NCI-H2227 treated with DMSO at 0.1 percent for 48 hours (cell line): Measurements from ENCODE around the gene CEP55.
"Not testable (repeated sequence)": the region's sequence is repeated elsewhere in the genome, so short reads cannot be mapped to it uniquely, and the experiment has no call there.

ENCODE experiments used
- DNase-seq: peaks from one replicate; lab custom pipeline; 2025; lab: John Stamatoyannopoulos, UW

CEP55 gene

GRCh38 chr10:93496322-93497041 is at the start of gene CEP55:
Gene CEP55, plus strand, starts transcription at chr10:93496612. Its CDS starts 3,440 bp downstream, at chr10:93500052.
- DNase-seq = peak; percentile 82

GRCh38 chr10:93447019-93447418 is 49.4 kb upstream of the CEP55 start:
- no peak for DNase-seq

- DNase-seq = no peak
These were observed 48.4 kb upstream of the CEP55 start for GRCh38 chr10:93447970-93448369.

GRCh38 chr10:93451244-93451947 is 45.0 kb upstream of the CEP55 start:
- no peak for DNase-seq

GRCh38 chr10:93452143-93452542 is 44.3 kb upstream of the CEP55 start:
- no peak for DNase-seq

GRCh38 chr10:93454146-93454545 is 42.3 kb upstream of the CEP55 start:
- DNase-seq = no peak

GRCh38 chr10:93454736-93455135 is 41.7 kb upstream of the CEP55 start:
- no peak for DNase-seq

GRCh38 chr10:93456480-93456879 is 39.9 kb upstream of the CEP55 start:
- DNase-seq = no peak

GRCh38 chr10:93457511-93457910 is 38.9 kb upstream of the CEP55 start:
- DNase-seq = no peak

GRCh38 chr10:93458821-93459257 is 37.6 kb upstream of the CEP55 start:
- DNase-seq = no peak

GRCh38 chr10:93459466-93459865 is 36.9 kb upstream of the CEP55 start:
- DNase-seq = no peak

- DNase-seq = no peak
These were observed 35.2 kb upstream of the CEP55 start for GRCh38 chr10:93461109-93461806.

- DNase-seq = no peak
These were observed 34.6 kb upstream of the CEP55 start for GRCh38 chr10:93461807-93462178.

GRCh38 chr10:93462371-93462770 is 34.0 kb upstream of the CEP55 start:
- no peak for DNase-seq

- DNase-seq = no peak
These were observed 33.5 kb upstream of the CEP55 start for GRCh38 chr10:93462881-93463280.

GRCh38 chr10:93463723-93464476 is 32.5 kb upstream of the CEP55 start:
- no peak for DNase-seq

- DNase-seq = no peak
These were observed 31.5 kb upstream of the CEP55 start for GRCh38 chr10:93464776-93465388.

GRCh38 chr10:93465806-93466675 is 30.4 kb upstream of the CEP55 start:
- DNase-seq = no peak

GRCh38 chr10:93467635-93468034 is 28.8 kb upstream of the CEP55 start:
- not testable (repeated sequence) for DNase-seq

GRCh38 chr10:93468461-93469213 is 27.8 kb upstream of the CEP55 start:
- no peak for DNase-seq
